Thyroid gland (tissue), 4 donors: ENCODE measurements around the gene KIF2C.

Experiments
- POLR2A ChIP-seq, 2 donors: fragments of 450-650 bp; IDR thresholded peaks; one replicate each; pipeline ENCODE4 v1.6.1; 2017; ENCODE audit warnings: antibody characterized with exemption in 2 of 2, mild to moderate bottlenecking in 2 of 2, moderate library complexity in 1 of 2
- TF ChIP-seq, protein P1 (sequence below), 6 experiments: fragments of 200-600 bp in 3 of 6; fragments of 450-650 bp in 3 of 6; sonication (generic) in 3 of 6; IDR thresholded peaks; one replicate each; pipeline ENCODE4 v1.5.1; 2016 to 2019; ENCODE audit warnings: antibody characterized with exemption in 6 of 6, mild to moderate bottlenecking in 2 of 6, inconsistent platforms in 1 of 6, moderate library complexity in 1 of 6

DNA sequence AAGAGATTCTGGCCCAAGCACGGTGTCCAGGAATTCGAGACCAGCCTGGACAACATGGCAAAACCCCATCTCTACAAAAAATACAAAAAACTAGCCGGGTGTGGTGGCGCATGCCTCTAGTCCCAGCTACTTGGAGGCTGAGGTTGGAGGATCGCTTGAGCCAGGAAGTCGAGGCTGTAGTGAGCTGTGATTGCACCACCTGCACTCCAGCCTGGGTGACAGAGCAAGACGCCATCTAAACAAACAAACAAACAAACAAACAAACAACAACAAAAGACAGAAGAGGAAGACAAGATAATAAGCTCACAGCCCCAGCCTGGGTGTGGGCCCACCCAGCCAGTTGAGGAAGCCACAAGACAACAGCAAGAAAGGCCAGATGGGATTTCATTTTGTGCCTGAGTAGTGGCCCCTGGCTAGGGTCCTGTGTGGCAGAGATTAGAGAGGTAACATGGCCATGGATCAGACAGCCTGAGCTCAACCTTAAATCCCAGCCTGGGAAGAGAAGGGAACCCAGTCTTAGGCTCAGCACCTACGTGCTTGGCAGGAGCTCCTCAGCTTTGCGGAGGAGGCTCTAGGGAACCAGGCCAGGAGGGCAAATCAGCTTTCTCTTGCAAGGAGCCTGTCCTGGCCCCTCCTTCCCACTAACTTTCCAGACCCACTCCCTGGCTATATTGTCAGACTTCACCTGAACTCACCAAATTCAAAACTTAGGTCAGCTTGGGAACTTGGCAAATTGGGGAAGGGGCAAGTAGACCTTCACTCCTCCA is 53.3 kb downstream of the KIF2C start:
- TF ChIP-seq, protein P1, sequence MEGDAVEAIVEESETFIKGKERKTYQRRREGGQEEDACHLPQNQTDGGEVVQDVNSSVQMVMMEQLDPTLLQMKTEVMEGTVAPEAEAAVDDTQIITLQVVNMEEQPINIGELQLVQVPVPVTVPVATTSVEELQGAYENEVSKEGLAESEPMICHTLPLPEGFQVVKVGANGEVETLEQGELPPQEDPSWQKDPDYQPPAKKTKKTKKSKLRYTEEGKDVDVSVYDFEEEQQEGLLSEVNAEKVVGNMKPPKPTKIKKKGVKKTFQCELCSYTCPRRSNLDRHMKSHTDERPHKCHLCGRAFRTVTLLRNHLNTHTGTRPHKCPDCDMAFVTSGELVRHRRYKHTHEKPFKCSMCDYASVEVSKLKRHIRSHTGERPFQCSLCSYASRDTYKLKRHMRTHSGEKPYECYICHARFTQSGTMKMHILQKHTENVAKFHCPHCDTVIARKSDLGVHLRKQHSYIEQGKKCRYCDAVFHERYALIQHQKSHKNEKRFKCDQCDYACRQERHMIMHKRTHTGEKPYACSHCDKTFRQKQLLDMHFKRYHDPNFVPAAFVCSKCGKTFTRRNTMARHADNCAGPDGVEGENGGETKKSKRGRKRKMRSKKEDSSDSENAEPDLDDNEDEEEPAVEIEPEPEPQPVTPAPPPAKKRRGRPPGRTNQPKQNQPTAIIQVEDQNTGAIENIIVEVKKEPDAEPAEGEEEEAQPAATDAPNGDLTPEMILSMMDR (IDR thresholded peaks at IDR 0.05): no peak
- no peak for TF ChIP-seq POLR2A (IDR thresholded peaks at IDR 0.05)
